GM12892 (cell line): ENCODE results near the gene SPNS3.

Experiments
- POLR2AphosphoS5 ChIP-seq: IDR thresholded peaks from 2 replicates; pipeline ENCODE4 v1.6.1; 2011; ENCODE audit warnings: low read depth, low read length, control low read depth
- TAF1 ChIP-seq: IDR thresholded peaks from 2 replicates; pipeline ENCODE4 v1.6.1; 2011; ENCODE audit warnings: low read depth, mild to moderate bottlenecking, control low read depth, low read length, borderline replicate concordance

DNA sequence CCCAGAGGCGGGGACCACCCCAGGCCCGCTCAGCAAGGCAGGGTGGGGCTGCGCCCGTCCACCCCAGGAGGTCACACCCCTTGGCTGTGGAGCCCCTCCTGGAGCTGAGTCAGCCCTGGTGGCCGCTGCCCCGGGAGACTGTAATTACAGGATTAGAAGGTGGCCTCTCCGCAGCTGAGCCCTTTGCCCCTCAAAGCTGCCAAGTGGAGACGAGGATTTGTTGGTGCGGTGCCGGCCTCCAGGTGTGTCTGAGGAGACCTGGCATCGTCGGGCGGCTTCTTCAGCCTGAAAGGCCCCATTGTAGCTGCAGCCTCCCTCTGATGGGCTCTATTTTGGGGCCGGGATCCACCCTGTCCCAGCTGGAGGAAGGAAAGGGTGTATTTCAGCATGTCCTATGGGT lies 42.3 kb downstream of the SPNS3 start:
- no peak for TF ChIP-seq TAF1
- no peak for TF ChIP-seq POLR2AphosphoS5
